Measurements from ENCODE around the gene ARMC9. TPM values are rescaled to one million over a fixed set of nuclear protein-coding genes. Genes with fewer than 3 reads are reported as not detected.
"Not testable (repeated sequence)": the region's sequence is repeated elsewhere in the genome, so short reads cannot be mapped to it uniquely, and the experiment has no call there.

The ARMC9 gene
- total RNA-seq, 1 experiment from 2014 or later = 3.3 TPM

- TF ChIP-seq CTCF (IDR thresholded peaks at IDR 0.05; ENCODE audit: insufficient read depth in 1 of 2, low read depth in 1 of 2, low read length in 1 of 2, severe bottlenecking in 1 of 2, unreplicated experiment in 1 of 2) = no peak
- ChIA-PET CTCF (no interaction called here), POLR2A (no interaction called here)
- Histone ChIP-seq H3K36me3 (ENCODE audit: control insufficient read depth, insufficient read depth, low read length) (no peaks in the 10 kb centered on the region), H3K4me1 (no peaks in the 10 kb centered on the region), H3K4me3 (ENCODE audit: low read depth, low read length) (no peak overlapping the region), H3K27me3 (replicated peaks; ENCODE audit: control insufficient read depth, insufficient read depth, low read length) (no peaks in the 10 kb centered on the region), H3K9me3 (no peaks in the 10 kb centered on the region)
- Mint-ChIP-seq H3K9me3 (ENCODE audit: unreplicated experiment) (no peaks in the 10 kb centered on the region), H3K27me3 (ENCODE audit: insufficient read depth, unreplicated experiment) (no peaks in the 10 kb centered on the region), H3K36me3 (ENCODE audit: insufficient read depth, unreplicated experiment) (peaks cover 40% of the 10 kb centered on the region), H3K4me1 (ENCODE audit: low read depth, unreplicated experiment) (peaks cover 7% of the 10 kb centered on the region), H3K4me3 (ENCODE audit: unreplicated experiment) (no peak overlapping the region), H3K27ac (ENCODE audit: unreplicated experiment) (no peak overlapping the region)
- BruUV-seq (replicated peaks) = no TSS peak
- DNase-seq = no peak
- intact Hi-C loops (cut with micrococcal nuclease; ENCODE audit: unreplicated experiment) = no loop called here
Observed at GRCh38 chr2:231177156-231178025, 21.0 kb upstream of the ARMC9 start.

DNA sequence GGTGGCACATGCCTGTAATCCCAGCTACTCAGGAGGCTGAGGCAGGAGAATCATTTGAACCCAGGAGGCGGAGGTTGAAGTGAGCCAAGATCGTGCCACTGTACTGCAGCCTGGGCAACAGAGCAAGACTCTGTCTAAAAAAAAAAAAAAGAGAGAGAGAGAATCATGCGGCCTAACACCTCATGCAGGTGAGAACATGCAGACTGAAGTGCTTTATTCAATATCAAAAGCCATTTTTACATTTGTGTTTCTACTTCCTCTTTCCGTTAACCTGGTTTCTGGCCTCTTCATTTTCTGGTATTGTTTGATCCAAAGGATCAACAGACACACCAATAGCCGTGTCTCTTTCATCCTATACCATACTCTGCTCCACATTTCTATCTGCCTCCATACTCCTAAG is 19.6 kb upstream of the ARMC9 start:
- H3K4me3 ChIP-seq (ENCODE audit: low read depth, low read length); BruUV-seq (replicated peaks); H3K9me3 ChIP-seq; H3K4me1 ChIP-seq; H3K4me3 Mint-ChIP-seq (ENCODE audit: unreplicated experiment); DNase-seq; H3K27me3 ChIP-seq (replicated peaks; ENCODE audit: control insufficient read depth, insufficient read depth, low read length); H3K27me3 Mint-ChIP-seq (ENCODE audit: insufficient read depth, unreplicated experiment); H3K9me3 Mint-ChIP-seq (ENCODE audit: unreplicated experiment); H3K4me1 Mint-ChIP-seq (ENCODE audit: low read depth, unreplicated experiment); POLR2A ChIA-PET; H3K36me3 ChIP-seq (ENCODE audit: control insufficient read depth, insufficient read depth, low read length); intact Hi-C loops (cut with micrococcal nuclease; ENCODE audit: unreplicated experiment); H3K27ac Mint-ChIP-seq (ENCODE audit: unreplicated experiment); CTCF ChIA-PET: not testable (repeated sequence)
- peaks cover 29% of the 10 kb centered on the region for H3K36me3 Mint-ChIP-seq (ENCODE audit: insufficient read depth, unreplicated experiment)

DNA sequence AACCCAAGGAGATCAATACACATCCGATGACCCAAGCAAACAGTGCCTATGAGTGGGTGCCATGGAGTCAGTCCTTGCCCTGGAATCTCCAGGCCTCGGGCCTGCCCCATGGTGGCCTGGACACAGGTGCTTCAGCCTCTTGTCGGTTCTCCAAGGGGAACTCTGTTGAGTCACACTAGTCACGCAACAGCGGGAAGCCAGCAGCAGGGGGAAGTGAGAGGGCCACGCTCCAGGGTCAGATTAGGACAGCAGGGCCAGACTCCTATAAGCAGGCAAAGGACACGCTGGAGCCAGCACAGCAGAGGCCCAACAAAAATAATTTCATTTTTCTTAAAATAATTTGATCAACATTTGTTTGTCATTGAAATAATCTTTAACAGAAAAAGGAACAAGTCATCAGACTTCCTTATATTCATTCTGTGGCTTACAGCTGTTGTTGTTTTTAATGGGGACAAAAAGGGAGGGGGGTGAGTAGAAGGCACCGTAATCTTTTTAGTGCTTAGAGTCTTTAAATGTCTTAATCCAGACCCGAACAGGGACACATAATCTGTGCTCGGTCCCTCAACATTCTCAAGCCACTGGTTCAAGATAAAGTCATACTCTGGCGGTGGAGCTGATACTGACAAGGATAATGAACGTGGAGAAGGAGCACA is 16.4 kb upstream of the ARMC9 start:
- Mint-ChIP-seq H3K27ac (ENCODE audit: unreplicated experiment) (no peak overlapping the region), H3K9me3 (ENCODE audit: unreplicated experiment) (no peaks in the 10 kb centered on the region), H3K36me3 (ENCODE audit: insufficient read depth, unreplicated experiment) (peaks cover 2% of the 10 kb centered on the region), H3K4me3 (ENCODE audit: unreplicated experiment) (no peak overlapping the region), H3K4me1 (ENCODE audit: low read depth, unreplicated experiment) (peaks cover 7% of the 10 kb centered on the region), H3K27me3 (ENCODE audit: insufficient read depth, unreplicated experiment) (no peaks in the 10 kb centered on the region)
- Histone ChIP-seq H3K27me3 (replicated peaks; ENCODE audit: control insufficient read depth, insufficient read depth, low read length) (no peaks in the 10 kb centered on the region), H3K4me3 (ENCODE audit: low read depth, low read length) (no peak overlapping the region), H3K4me1 (no peaks in the 10 kb centered on the region), H3K36me3 (ENCODE audit: control insufficient read depth, insufficient read depth, low read length) (no peaks in the 10 kb centered on the region), H3K9me3 (no peaks in the 10 kb centered on the region)
- intact Hi-C loops (cut with micrococcal nuclease; ENCODE audit: unreplicated experiment) = no loop called here
- TF ChIP-seq CTCF (IDR thresholded peaks at IDR 0.05; ENCODE audit: insufficient read depth in 1 of 2, low read depth in 1 of 2, low read length in 1 of 2, severe bottlenecking in 1 of 2, unreplicated experiment in 1 of 2) = no peak
- ChIA-PET POLR2A (no interaction called here), CTCF (interaction anchor here (0.5 to 0.6 kb wide), 2 partner anchors 269 to 272 kb away, joined by 3 to 4 read pairs; no protein-coding TSS in a partner anchor)
- no peak for DNase-seq
- no TSS peak for BruUV-seq (replicated peaks)
